ENCODE measurements around the gene MGAT3. TPM values are rescaled to one million over a fixed set of nuclear protein-coding genes. Genes with fewer than 3 reads are reported as not detected.

Gene MGAT3
- total and polyA plus RNA-seq, 2 of the 13 experiments (the other 11 are each of a cell fraction or from before 2014, with no cell fraction given), result 0.11 to 0.15 TPM

GRCh38 chr22:39502109-39502788 lies 45.4 kb downstream of the MGAT3 start, which contains the start of gene MIEF1 (continued):
- TF ChIP-seq ZNF225 (CRISPR knock-in tag; IDR thresholded peaks at IDR 0.05), result peak; percentile 54; the same call in 1 of the 2 replicates
- TF ChIP-seq FOXA1 (IDR thresholded peaks at IDR 0.05), result no peak
- TF ChIP-seq FOXA1 (CRISPR knock-in tag; IDR thresholded peaks at IDR 0.05), result peak; percentile 47; the same call in 1 of the 2 replicates
- TF ChIP-seq FOSL1 (CRISPR knock-in tag; IDR thresholded peaks at IDR 0.05; ENCODE audit: borderline replicate concordance), result no peak
- no peak for TF ChIP-seq ZNF230 (CRISPR knock-in tag; IDR thresholded peaks at IDR 0.05)
- no peak for TF ChIP-seq NRL (CRISPR knock-in tag; IDR thresholded peaks at IDR 0.05; ENCODE audit: borderline replicate concordance)
- TF ChIP-seq MAFF (IDR thresholded peaks at IDR 0.05; ENCODE audit: low read depth, low read length), result no peak
- no peak for TF ChIP-seq NFE2L2 (IDR thresholded peaks at IDR 0.05; ENCODE audit: low read length)
- peak; percentile 69; the same call in 1 of the 2 replicates for TF ChIP-seq ZNF563 (CRISPR knock-in tag; IDR thresholded peaks at IDR 0.05)
- TF ChIP-seq FLYWCH1 (CRISPR knock-in tag; IDR thresholded peaks at IDR 0.05), result no peak
- TF ChIP-seq DMTF1 (CRISPR knock-in tag; IDR thresholded peaks at IDR 0.05), result no peak
- TF ChIP-seq GATAD1 (CRISPR knock-in tag; IDR thresholded peaks at IDR 0.05), result peak; percentile 94
- TF ChIP-seq, protein P1, sequence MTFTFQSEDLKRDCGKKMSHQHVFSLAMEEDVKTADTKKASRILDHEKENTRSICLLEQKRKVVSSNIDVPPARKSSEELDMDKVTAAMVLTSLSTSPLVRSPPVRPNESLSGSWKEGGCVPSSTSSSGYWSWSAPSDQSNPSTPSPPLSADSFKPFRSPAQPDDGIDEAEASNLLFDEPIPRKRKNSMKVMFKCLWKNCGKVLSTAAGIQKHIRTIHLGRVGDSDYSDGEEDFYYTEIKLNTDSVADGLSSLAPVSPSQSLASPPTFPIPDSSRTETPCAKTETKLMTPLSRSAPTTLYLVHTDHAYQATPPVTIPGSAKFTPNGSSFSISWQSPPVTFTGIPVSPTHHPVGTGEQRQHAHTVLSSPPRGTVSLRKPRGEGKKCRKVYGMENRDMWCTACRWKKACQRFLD (CRISPR knock-in tag; IDR thresholded peaks at IDR 0.05; ENCODE audit: borderline replicate concordance), result no peak
- no peak for TF ChIP-seq ZNF382 (CRISPR knock-in tag; IDR thresholded peaks at IDR 0.05; ENCODE audit: borderline replicate concordance)
- TF ChIP-seq ATF1 (CRISPR knock-in tag; IDR thresholded peaks at IDR 0.05), result no peak
- TF ChIP-seq ZNF75D (CRISPR knock-in tag; IDR thresholded peaks at IDR 0.05; ENCODE audit: borderline replicate concordance), result 0 out of 2 replicates have a peak, but pooled peaks have one; percentile 43
- TF ChIP-seq HOXA7 (CRISPR knock-in tag; IDR thresholded peaks at IDR 0.05), result no peak
- no peak for TF ChIP-seq ZBTB1 (CRISPR knock-in tag; IDR thresholded peaks at IDR 0.05; ENCODE audit: borderline replicate concordance)
- TF ChIP-seq MIER3 (CRISPR knock-in tag; IDR thresholded peaks at IDR 0.05; ENCODE audit: borderline replicate concordance), result 0 out of 2 replicates have a peak, but pooled peaks have one; percentile 51
- peak; percentile 87 for TF ChIP-seq ETV5 (CRISPR knock-in tag; IDR thresholded peaks at IDR 0.05; ENCODE audit: borderline replicate concordance)
- TF ChIP-seq SCMH1 (CRISPR knock-in tag; IDR thresholded peaks at IDR 0.05; ENCODE audit: borderline replicate concordance), result no peak
- TF ChIP-seq TCF12 (IDR thresholded peaks at IDR 0.05), result no peak
- TF ChIP-seq TCF12 (CRISPR knock-in tag; IDR thresholded peaks at IDR 0.05), result no peak
- no peak for TF ChIP-seq SATB2 (CRISPR knock-in tag; IDR thresholded peaks at IDR 0.05)
- no peak for TF ChIP-seq ZNF367 (CRISPR knock-in tag; IDR thresholded peaks at IDR 0.05; ENCODE audit: borderline replicate concordance)
- no peak for TF ChIP-seq ZNF512 (CRISPR knock-in tag; IDR thresholded peaks at IDR 0.05)
- TF ChIP-seq ZNF205 (CRISPR knock-in tag; IDR thresholded peaks at IDR 0.05), result peak; percentile 71; the same call in 1 of the 2 replicates
- no peak for TF ChIP-seq ZNF251 (CRISPR knock-in tag; IDR thresholded peaks at IDR 0.05)
